ENCODE results near the gene TNS1. TPM values are rescaled to one million over a fixed set of nuclear protein-coding genes. Genes with fewer than 3 reads are reported as not detected.

The TNS1 gene
- total RNA-seq, 6 experiments from 2014 or later: 113 to 139 (median 126) TPM

GRCh38 chr2:217959723-217960122 lies 43.1 kb downstream of the TNS1 start:
- no peak for DNase-seq
- Mint-ChIP-seq H3K36me3 (ENCODE audit: low read depth) (peaks cover 29% of the 10 kb centered on the region), H3K27me3 (ENCODE audit: insufficient read depth) (peaks cover 2% of the 10 kb centered on the region), H3K27ac (no peak overlapping the region), H3K4me3 (no peak overlapping the region), H3K9me3 (no peaks in the 10 kb centered on the region), H3K4me1 (ENCODE audit: low read depth) (peaks cover 32% of the 10 kb centered on the region)
- TF ChIP-seq, protein P1, sequence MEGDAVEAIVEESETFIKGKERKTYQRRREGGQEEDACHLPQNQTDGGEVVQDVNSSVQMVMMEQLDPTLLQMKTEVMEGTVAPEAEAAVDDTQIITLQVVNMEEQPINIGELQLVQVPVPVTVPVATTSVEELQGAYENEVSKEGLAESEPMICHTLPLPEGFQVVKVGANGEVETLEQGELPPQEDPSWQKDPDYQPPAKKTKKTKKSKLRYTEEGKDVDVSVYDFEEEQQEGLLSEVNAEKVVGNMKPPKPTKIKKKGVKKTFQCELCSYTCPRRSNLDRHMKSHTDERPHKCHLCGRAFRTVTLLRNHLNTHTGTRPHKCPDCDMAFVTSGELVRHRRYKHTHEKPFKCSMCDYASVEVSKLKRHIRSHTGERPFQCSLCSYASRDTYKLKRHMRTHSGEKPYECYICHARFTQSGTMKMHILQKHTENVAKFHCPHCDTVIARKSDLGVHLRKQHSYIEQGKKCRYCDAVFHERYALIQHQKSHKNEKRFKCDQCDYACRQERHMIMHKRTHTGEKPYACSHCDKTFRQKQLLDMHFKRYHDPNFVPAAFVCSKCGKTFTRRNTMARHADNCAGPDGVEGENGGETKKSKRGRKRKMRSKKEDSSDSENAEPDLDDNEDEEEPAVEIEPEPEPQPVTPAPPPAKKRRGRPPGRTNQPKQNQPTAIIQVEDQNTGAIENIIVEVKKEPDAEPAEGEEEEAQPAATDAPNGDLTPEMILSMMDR (IDR thresholded peaks at IDR 0.05): no peak

DNA sequence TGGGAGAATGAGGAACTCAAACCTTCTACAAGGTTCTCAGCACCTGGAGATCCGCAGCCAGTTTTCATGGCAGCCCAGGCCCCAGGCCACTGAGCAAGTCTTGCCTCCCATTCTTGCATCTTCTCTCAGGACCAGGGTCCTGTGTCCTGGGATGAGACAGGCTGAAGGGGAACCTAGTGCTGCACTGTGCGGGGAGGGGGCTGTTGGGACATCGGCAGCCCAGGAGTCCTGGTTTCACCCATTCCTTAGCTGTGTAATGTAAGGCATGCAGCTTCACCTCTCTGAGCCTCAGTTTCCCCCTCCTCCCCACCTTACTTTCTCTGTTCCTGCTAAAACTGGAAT lies 43.9 kb downstream of the TNS1 start:
- Mint-ChIP-seq H3K9me3 (no peaks in the 10 kb centered on the region), H3K27me3 (ENCODE audit: insufficient read depth) (peaks cover 2% of the 10 kb centered on the region), H3K4me3 (no peak overlapping the region), H3K4me1 (ENCODE audit: low read depth) (peaks cover 23% of the 10 kb centered on the region), H3K27ac (no peak overlapping the region), H3K36me3 (ENCODE audit: low read depth) (peaks cover 27% of the 10 kb centered on the region)
- TF ChIP-seq, protein P1 (IDR thresholded peaks at IDR 0.05): no peak
- no peak for DNase-seq

DNA sequence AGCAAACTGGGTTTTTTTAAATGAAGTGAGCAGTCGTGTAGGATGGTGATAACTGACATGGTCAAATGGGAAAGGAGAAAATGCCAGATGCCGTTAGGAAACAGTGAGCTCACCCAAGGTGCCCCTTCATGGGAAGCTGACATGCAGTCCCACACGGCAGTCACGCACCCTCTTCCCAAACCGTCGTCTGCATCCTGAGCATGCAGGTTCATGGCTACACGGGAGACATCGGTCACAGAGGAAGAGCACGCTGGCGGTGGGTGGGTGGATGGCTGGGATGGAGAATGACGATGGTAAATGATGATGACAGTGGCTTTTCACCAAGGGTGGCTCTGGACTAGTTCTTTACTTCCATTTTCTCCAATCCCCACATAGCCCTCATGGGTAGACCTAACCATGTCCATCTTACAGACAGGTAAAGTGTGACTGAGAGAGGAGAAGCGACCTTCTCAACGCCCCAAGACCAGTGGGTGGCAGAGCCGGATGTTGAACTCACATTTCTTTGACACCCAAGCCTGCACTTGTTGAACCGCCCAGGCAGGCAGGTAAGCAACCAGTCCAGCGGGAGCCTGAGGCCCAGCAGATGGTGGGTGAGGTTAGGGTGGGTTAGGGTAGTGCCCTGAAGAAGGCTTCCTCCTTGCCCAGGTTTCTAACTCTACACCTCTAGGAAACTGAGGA lies 44.5 kb downstream of the TNS1 start:
- DNase-seq: no peak
- Mint-ChIP-seq H3K27ac (no peak overlapping the region), H3K4me1 (ENCODE audit: low read depth) (peaks cover 18% of the 10 kb centered on the region), H3K27me3 (ENCODE audit: insufficient read depth) (peaks cover 2% of the 10 kb centered on the region), H3K4me3 (no peak overlapping the region), H3K9me3 (no peaks in the 10 kb centered on the region), H3K36me3 (ENCODE audit: low read depth) (peaks cover 25% of the 10 kb centered on the region)
- TF ChIP-seq, protein P1 (IDR thresholded peaks at IDR 0.05): no peak

GRCh38 chr2:217956586-217957457 lies 46.0 kb downstream of the TNS1 start:
- TF ChIP-seq, protein P1 (IDR thresholded peaks at IDR 0.05): no peak
- Mint-ChIP-seq H3K27ac (no peak overlapping the region), H3K27me3 (ENCODE audit: insufficient read depth) (peaks cover 2% of the 10 kb centered on the region), H3K36me3 (ENCODE audit: low read depth) (peaks cover 19% of the 10 kb centered on the region; the same call in 1 of the 2 replicates), H3K9me3 (no peaks in the 10 kb centered on the region), H3K4me3 (no peak overlapping the region), H3K4me1 (ENCODE audit: low read depth) (peaks cover 12% of the 10 kb centered on the region)
- no peak for DNase-seq

DNA sequence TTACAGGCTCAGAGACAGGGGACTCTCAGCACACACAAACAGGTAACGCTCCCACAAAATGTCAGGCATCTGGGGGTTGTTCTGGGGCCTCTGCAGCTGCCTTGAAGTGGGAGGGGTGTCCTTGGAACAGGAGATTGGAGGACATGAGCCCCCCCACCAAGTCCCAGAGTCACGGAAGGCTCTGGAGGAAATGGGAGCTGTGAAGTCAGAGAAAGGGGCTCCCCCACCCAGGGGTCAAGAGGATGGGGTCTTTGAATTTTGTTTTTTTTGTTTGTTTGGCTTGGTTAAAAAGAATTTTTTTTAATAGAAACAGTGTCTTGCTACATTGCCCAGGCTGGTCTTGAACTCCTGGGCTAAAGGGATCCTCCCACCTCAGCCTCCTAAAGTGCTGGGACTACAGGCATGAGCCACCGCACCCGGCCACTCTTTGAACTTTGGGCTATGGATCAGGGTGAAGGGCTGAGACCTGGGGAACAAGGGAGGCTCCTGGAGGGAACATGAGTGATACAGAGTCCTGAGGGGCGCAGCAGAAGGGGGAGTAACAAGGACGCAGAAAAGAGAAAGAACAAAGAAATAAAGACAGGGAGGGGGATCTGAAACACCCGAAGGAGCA lies 46.8 kb downstream of the TNS1 start:
- Mint-ChIP-seq H3K4me1 (ENCODE audit: low read depth) (peaks cover 21% of the 10 kb centered on the region), H3K9me3 (no peaks in the 10 kb centered on the region), H3K27ac (no peak overlapping the region), H3K4me3 (no peak overlapping the region), H3K27me3 (ENCODE audit: insufficient read depth) (peaks cover 2% of the 10 kb centered on the region), H3K36me3 (ENCODE audit: low read depth) (peaks cover 13% of the 10 kb centered on the region; the same call in 1 of the 2 replicates)
- TF ChIP-seq, protein P1 (IDR thresholded peaks at IDR 0.05): no peak
- no peak for DNase-seq

All from HFFc6 (cell line).